Measurements from ENCODE around the gene TAF3. TPM values are rescaled to one million over a fixed set of nuclear protein-coding genes. Genes with fewer than 3 reads are reported as not detected.

Gene TAF3
- total and polyA plus RNA-seq, 8 donors: 2.3 to 13.4 (median 6.5) TPM

GRCh38 chr10:7872041-7872442 lies 53.7 kb downstream of the TAF3 start:
- Histone ChIP-seq H3K36me3 (no peaks in the 10 kb centered on the region), H3K9me3 (no peaks in the 10 kb centered on the region), H3K4me1 (peaks cover 0 to 4% (median 2%) of the 10 kb centered on the region in 4 donors), H3K27me3 (no peaks in the 10 kb centered on the region), H3K27ac (no peak overlapping the region), H3K4me3 (peak overlapping the region; percentile 16 to 25 (median 22))
- WGBS, 5 donors: 6 to 15% (median 9%) methylated on average over 5 of the region's 5 CpGs
- DNase-seq: peak in 1 of 2 donors; percentile 58
- no peak for TF ChIP-seq POLR2A (IDR thresholded peaks at IDR 0.05)
- TF ChIP-seq CTCF (IDR thresholded peaks at IDR 0.05): peak in 5 of 7 experiments; percentile 43 to 82 (median 74)
- intact Hi-C loops (cut with DNase I; ENCODE audit: low total_unique reads): no loop called here

GRCh38 chr10:7874864-7875263 lies 56.6 kb downstream of the TAF3 start:
- H3K4me3 ChIP-seq: no peak overlapping the region
- no peak for DNase-seq
- H3K4me1 ChIP-seq: peaks cover 0 to 4% (median 2%) of the 10 kb centered on the region in 4 donors
- no peaks in the 10 kb centered on the region for H3K36me3 ChIP-seq
- H3K9me3 ChIP-seq: no peaks in the 10 kb centered on the region
- H3K27me3 ChIP-seq: no peaks in the 10 kb centered on the region
- 49 to 77% (median 64%) methylated on average over 2 of the region's 2 CpGs for WGBS, 5 donors
- intact Hi-C loops (cut with DNase I; ENCODE audit: low total_unique reads): no loop called here
- no peak overlapping the region for H3K27ac ChIP-seq
- TF ChIP-seq EP300 (IDR thresholded peaks at IDR 0.05) (no peak), POLR2AphosphoS5 (IDR thresholded peaks at IDR 0.05) (no peak), CTCF (IDR thresholded peaks at IDR 0.05) (no peak), POLR2A (IDR thresholded peaks at IDR 0.05) (no peak)

- intact Hi-C loops (cut with DNase I; ENCODE audit: low total_unique reads): no loop called here
- H3K4me1 ChIP-seq: peaks cover 0 to 4% (median 2%) of the 10 kb centered on the region in 4 donors
- DNase-seq: no peak
- H3K36me3 ChIP-seq: no peaks in the 10 kb centered on the region
- no peaks in the 10 kb centered on the region for H3K9me3 ChIP-seq
- no peak overlapping the region for H3K4me3 ChIP-seq
- no peaks in the 10 kb centered on the region for H3K27me3 ChIP-seq
- H3K27ac ChIP-seq: no peak overlapping the region
- 42 to 90% (median 64%) methylated on average over 4 of the region's 4 CpGs for WGBS, 5 donors
- TF ChIP-seq CTCF (IDR thresholded peaks at IDR 0.05) (no peak), POLR2AphosphoS5 (IDR thresholded peaks at IDR 0.05) (no peak), EP300 (IDR thresholded peaks at IDR 0.05) (no peak), POLR2A (IDR thresholded peaks at IDR 0.05) (no peak)
Measured at GRCh38 chr10:7876541-7877127, 58.3 kb downstream of the TAF3 start.

- H3K4me1 ChIP-seq: no peaks in the 10 kb centered on the region
- no peaks in the 10 kb centered on the region for H3K27me3 ChIP-seq
- H3K36me3 ChIP-seq: no peaks in the 10 kb centered on the region
- H3K4me3 ChIP-seq: no peak overlapping the region
- WGBS, 5 donors: 96 to 99% (median 97%) methylated on average over 3 of the region's 3 CpGs
- DNase-seq: no peak
- no peak overlapping the region for H3K27ac ChIP-seq
- intact Hi-C loops (cut with DNase I; ENCODE audit: low total_unique reads): no loop called here
- H3K9me3 ChIP-seq: no peaks in the 10 kb centered on the region
- TF ChIP-seq EP300 (IDR thresholded peaks at IDR 0.05) (no peak), CTCF (IDR thresholded peaks at IDR 0.05) (no peak), POLR2AphosphoS5 (IDR thresholded peaks at IDR 0.05) (no peak), POLR2A (IDR thresholded peaks at IDR 0.05) (no peak)
Measured at GRCh38 chr10:7881119-7881518, 62.8 kb downstream of the TAF3 start.

All from stomach (tissue), 9 donors.